Natural killer cell (primary cell): ENCODE data around the gene SNHG17. TPM values are rescaled to one million over a fixed set of nuclear protein-coding genes. Genes with fewer than 3 reads are reported as not detected.

Experiments
- ATAC-seq, 3 donors: fragments of 150-1000 bp in 2 of 3; fragments of 200-7000 bp in 1 of 3; cut with Tn5 transposase; 1 replicate in 1 of 3; 2 replicates in 2 of 3; pipeline ENCODE4 v1.10.0; 2021; ENCODE audit warnings: mild to moderate bottlenecking in 2 of 3, moderate library complexity in 2 of 3
- DNase-seq, 2 donors: peaks; one replicate each; pipeline versions ENCODE4 v3.0.0 to v3.0.0-alpha.2; 2013 to 2021; ENCODE audit warnings: mixed read lengths in 1 of 2
- H3K27ac ChIP-seq: one replicate; pipeline ENCODE4 v1.5.1; 2013; ENCODE audit warnings: mild to moderate bottlenecking, low read length
- H3K27me3 ChIP-seq: one replicate; pipeline ENCODE4 v1.6.1; 2013; ENCODE audit warnings: low read length; ENCODE audit not compliant: control insufficient read depth, insufficient read depth
- H3K36me3 ChIP-seq: one replicate; pipeline ENCODE4 v1.6.1; 2013; ENCODE audit warnings: low read length; ENCODE audit not compliant: control insufficient read depth, insufficient read depth
- H3K4me1 ChIP-seq: one replicate; pipeline ENCODE4 v1.6.1; 2013; ENCODE audit warnings: low read length; ENCODE audit not compliant: control insufficient read depth, insufficient read depth
- H3K4me3 ChIP-seq: one replicate; pipeline ENCODE4 v1.5.1; 2013; ENCODE audit warnings: low read length
- H3K9me3 ChIP-seq: one replicate; pipeline ENCODE4 v1.6.1; 2013; ENCODE audit warnings: low read length; ENCODE audit not compliant: control insufficient read depth, insufficient read depth
- H3K27ac Mint-ChIP-seq, 2 donors: one replicate each; pipeline ENCODE4 v1.8.0; 2022; ENCODE audit warnings: mild to moderate bottlenecking in 2 of 2, mixed read lengths in 2 of 2, moderate library complexity in 1 of 2
- H3K27me3 Mint-ChIP-seq, 2 donors: one replicate each; pipeline ENCODE4 v1.8.0; 2022; ENCODE audit warnings: low read depth in 2 of 2, mixed read lengths in 2 of 2
- H3K36me3 Mint-ChIP-seq: one replicate; pipeline ENCODE4 v1.8.0; 2022; ENCODE audit warnings: mixed read lengths
- H3K4me1 Mint-ChIP-seq, 2 donors: one replicate each; pipeline ENCODE4 v1.8.0; 2022; ENCODE audit warnings: mixed read lengths in 2 of 2
- H3K4me3 Mint-ChIP-seq: one replicate; pipeline ENCODE4 v1.8.0; 2022; ENCODE audit warnings: mild to moderate bottlenecking, moderate library complexity, mixed read lengths
- H3K9me3 Mint-ChIP-seq, 2 donors: one replicate each; pipeline ENCODE4 v1.8.0; 2022; ENCODE audit warnings: mixed read lengths in 2 of 2
- WGBS: methylation state at CpG from one replicate; pipeline ENCODE4 v1.1.7; 2013; ENCODE audit warnings: missing lambda C conversion rate; ENCODE audit not compliant: insufficient coverage; 5-methylcytosine and 5-hydroxymethylcytosine counted together
- intact Hi-C: fragments of 100-400 bp; cut with micrococcal nuclease; formaldehyde crosslinking; loops from one replicate; pipeline ENCODE4 v1.14.2; 2022
- total RNA-seq, 4 donors: library from RNA; stranded (reverse); fragments of 120-200 nt in 1 of 4; gene quantifications; one replicate each; pipeline versions ENCODE4 v1.2.3 to v1.2.4, GENCODE V29; 2013 to 2022
- TF ChIP-seq, protein P1 (sequence below): fragments of 200-600 bp; IDR thresholded peaks from one replicate; pipeline ENCODE4 v1.8.0; 2022; ENCODE audit warnings: antibody characterized with exemption

SNHG17 gene
- total RNA-seq, 3 donors from 2014 or later (not counting 1 experiment from before 2014, with no cell fraction given): 53.5 to 64.0 (median 53.8) TPM

DNA sequence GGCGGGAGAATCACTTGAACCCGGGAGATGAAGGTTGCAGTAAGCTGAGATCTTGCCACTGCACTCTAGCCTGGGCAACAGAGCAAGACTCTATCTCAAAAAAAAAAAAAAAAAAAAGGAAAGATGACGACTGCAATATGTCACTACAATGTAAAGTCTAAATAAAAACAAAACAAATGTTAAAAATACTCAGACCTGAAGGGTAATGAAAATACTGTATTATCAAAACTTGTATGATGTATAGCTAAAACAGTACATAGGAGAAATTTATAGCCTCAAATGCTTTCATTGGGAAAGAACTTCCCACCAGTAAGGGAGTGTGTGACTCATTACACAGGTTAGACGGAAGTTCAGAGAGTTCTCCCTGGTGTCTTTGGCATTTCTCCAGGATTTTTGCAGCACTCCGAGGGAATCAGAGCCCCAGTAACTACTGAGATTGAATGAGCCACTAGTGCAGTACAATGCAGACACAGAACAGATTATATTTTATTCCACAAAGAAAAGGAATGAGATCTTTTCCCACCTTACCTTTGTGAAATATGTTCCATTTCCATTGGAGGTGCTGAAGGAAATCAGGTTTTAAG is 25.0 kb upstream of the SNHG17 start:
- ATAC-seq: no peak
- no peak for DNase-seq
- Histone ChIP-seq H3K9me3 (no peaks in the 10 kb centered on the region), H3K4me1 (no peaks in the 10 kb centered on the region), H3K4me3 (no peak overlapping the region), H3K36me3 (no peaks in the 10 kb centered on the region), H3K27me3 (no peaks in the 10 kb centered on the region), H3K27ac (no peak overlapping the region)
- H3K27me3 Mint-ChIP-seq: peaks cover 4 to 6% of the 10 kb centered on the region in 2 donors
- WGBS: 74% methylated on average over 4 of the region's 5 CpGs
- H3K9me3 Mint-ChIP-seq: no peaks in the 10 kb centered on the region
- intact Hi-C loops: no loop called here
- H3K4me1 Mint-ChIP-seq: no peaks in the 10 kb centered on the region
- H3K27ac Mint-ChIP-seq: no peak overlapping the region
- no peaks in the 10 kb centered on the region for H3K36me3 Mint-ChIP-seq
- TF ChIP-seq, protein P1, sequence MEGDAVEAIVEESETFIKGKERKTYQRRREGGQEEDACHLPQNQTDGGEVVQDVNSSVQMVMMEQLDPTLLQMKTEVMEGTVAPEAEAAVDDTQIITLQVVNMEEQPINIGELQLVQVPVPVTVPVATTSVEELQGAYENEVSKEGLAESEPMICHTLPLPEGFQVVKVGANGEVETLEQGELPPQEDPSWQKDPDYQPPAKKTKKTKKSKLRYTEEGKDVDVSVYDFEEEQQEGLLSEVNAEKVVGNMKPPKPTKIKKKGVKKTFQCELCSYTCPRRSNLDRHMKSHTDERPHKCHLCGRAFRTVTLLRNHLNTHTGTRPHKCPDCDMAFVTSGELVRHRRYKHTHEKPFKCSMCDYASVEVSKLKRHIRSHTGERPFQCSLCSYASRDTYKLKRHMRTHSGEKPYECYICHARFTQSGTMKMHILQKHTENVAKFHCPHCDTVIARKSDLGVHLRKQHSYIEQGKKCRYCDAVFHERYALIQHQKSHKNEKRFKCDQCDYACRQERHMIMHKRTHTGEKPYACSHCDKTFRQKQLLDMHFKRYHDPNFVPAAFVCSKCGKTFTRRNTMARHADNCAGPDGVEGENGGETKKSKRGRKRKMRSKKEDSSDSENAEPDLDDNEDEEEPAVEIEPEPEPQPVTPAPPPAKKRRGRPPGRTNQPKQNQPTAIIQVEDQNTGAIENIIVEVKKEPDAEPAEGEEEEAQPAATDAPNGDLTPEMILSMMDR: no peak
- H3K4me3 Mint-ChIP-seq: no peak overlapping the region

DNA sequence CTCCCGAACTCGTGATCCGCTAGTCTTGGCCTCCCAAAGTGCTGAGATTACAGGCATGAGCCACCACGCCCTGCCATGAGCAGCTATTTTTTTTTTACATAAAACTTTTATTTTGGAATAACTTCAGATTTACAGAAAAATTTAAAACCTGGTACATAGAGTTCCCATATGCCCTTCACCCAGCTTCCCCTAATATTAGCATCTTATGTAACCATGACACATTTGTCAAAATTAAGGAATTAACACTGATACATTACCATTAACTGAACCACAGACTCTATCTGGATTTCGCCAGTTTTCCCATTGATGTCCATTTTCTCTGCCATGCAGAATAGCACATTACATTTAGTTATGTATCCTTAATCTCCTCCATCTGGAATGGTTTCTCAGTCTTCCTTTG is 23.2 kb upstream of the SNHG17 start:
- Histone ChIP-seq H3K4me3 (no peak overlapping the region), H3K4me1 (no peaks in the 10 kb centered on the region), H3K36me3 (no peaks in the 10 kb centered on the region), H3K27ac (no peak overlapping the region), H3K27me3 (no peaks in the 10 kb centered on the region), H3K9me3 (no peaks in the 10 kb centered on the region)
- Mint-ChIP-seq H3K27me3 (peaks cover 4 to 6% of the 10 kb centered on the region in 2 donors), H3K4me3 (no peak overlapping the region), H3K27ac (no peak overlapping the region), H3K9me3 (no peaks in the 10 kb centered on the region), H3K4me1 (no peaks in the 10 kb centered on the region), H3K36me3 (no peaks in the 10 kb centered on the region)
- DNase-seq (no peak), ATAC-seq (no peak)
- WGBS: 93% methylated on average over 5 of the region's 5 CpGs
- intact Hi-C loops: no loop called here
- TF ChIP-seq, protein P1: no peak

DNA sequence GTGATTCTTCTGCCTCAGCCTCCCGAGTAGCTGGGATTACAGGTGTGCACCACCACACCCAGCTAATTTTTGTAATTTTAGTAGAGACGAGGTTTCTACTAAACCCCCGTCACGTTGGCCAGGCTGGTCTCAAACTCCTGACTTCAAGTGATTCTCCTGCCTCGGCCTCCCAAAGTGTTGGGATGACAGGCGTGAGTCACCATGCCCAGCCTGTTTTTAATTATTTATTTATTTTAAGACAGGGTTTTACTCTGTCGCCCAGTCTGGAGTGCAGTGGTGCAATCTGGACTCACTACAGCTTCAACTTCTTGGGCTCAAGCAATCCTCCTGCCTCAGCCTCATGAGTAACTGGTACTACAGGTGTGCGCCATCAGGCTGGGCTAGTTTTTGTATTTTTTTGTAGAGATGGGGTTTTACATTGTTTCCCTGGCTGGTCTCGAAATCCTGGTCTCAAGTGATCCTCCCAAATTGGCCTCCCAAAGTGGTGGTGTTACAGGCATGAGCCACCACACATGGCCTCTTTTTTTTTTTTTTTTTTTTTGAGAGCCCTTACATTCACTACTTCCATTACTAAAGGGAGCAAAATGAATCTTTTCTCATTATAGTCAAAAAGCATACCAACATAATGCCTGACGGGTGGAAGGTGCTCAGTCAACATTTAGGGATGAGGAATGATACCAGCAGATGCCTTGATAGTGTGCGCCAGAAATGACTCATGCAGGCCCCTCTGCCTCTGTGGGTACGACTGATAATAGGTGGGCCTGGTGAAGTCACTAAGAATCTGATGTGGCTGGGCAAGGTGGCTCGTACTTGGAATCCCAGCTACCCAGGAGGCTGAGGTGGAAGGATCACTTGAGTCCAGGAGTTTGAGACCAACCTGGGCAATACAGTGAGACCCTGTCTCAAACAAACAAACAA is 19.7 kb upstream of the SNHG17 start:
- Mint-ChIP-seq H3K4me3 (no peak overlapping the region), H3K27me3 (peaks cover 4 to 6% of the 10 kb centered on the region in 2 donors), H3K9me3 (no peaks in the 10 kb centered on the region), H3K4me1 (no peaks in the 10 kb centered on the region), H3K27ac (no peak overlapping the region), H3K36me3 (no peaks in the 10 kb centered on the region)
- WGBS: 94% methylated on average over 12 of the region's 13 CpGs
- H3K4me3 ChIP-seq: no peak overlapping the region
- intact Hi-C loops: no loop called here
- no peaks in the 10 kb centered on the region for H3K4me1 ChIP-seq
- TF ChIP-seq, protein P1: no peak
- H3K27me3 ChIP-seq: no peaks in the 10 kb centered on the region
- H3K36me3 ChIP-seq: no peaks in the 10 kb centered on the region
- no peak for ATAC-seq
- no peak overlapping the region for H3K27ac ChIP-seq
- no peaks in the 10 kb centered on the region for H3K9me3 ChIP-seq
- DNase-seq: no peak
